IPS-15b (cell line): ENCODE results near the gene CASKIN2.

Experiments
- H3K27me3 ChIP-seq: one replicate; pipeline ENCODE4 v1.6.1; 2013; ENCODE audit warnings: low read length; ENCODE audit not compliant: control insufficient read depth, insufficient read depth
- H3K36me3 ChIP-seq: one replicate; pipeline ENCODE4 v1.6.1; 2013; ENCODE audit warnings: low read length; ENCODE audit not compliant: control insufficient read depth, insufficient read depth
- H3K4me1 ChIP-seq: one replicate; pipeline ENCODE4 v1.6.1; 2013; ENCODE audit warnings: mild to moderate bottlenecking, low read length; ENCODE audit not compliant: control insufficient read depth, insufficient read depth
- H3K4me3 ChIP-seq: one replicate; pipeline ENCODE4 v1.5.1; 2013; ENCODE audit warnings: low read depth, low read length
- H3K9ac ChIP-seq: one replicate; pipeline ENCODE4 v1.6.1; 2013; ENCODE audit warnings: low read depth, mild to moderate bottlenecking, low read length
- H3K9me3 ChIP-seq: one replicate; pipeline ENCODE4 v1.6.1; 2013; ENCODE audit warnings: mild to moderate bottlenecking, low read length; ENCODE audit not compliant: control insufficient read depth, insufficient read depth

Gene CASKIN2

DNA sequence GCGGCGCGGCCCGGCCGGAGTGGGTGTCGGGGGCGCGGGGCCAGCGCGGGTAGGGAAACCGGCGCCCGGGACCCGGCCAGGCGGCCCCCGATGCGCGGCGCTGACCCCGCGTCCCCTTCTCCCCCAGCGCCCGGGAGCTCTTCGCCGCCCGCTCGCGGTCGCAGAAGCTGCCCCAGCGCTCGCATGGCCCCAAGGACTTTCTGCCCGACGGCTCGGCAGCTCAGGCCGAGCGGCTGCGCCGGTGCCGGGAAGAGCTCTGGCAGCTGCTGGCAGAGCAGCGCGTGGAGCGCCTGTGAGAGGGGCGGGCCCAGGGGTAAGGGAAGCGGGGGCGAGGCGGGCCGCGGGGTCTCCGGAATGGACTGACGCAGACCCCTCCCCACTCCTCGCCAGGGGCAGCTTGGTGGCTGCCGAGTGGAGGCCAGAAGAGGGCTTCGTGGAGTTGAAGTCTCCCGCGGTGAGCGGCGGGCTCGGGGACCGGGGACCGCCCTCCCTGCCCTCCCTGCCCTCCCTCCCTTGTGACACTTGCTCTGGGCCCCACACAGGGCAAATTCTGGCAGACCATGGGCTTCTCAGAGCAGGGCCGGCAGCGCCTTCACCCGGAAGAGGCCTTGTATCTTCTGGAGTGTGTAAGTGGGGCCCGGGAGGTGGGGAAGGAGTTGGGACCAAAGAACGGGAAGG, 1.4 kb upstream of the CASKIN2 start:
- peak overlapping the region; percentile 75 for H3K4me3 ChIP-seq
- H3K4me1 ChIP-seq: peaks cover 5% of the 10 kb centered on the region
- H3K27me3 ChIP-seq: no peaks in the 10 kb centered on the region
- no peak overlapping the region for H3K9ac ChIP-seq
- H3K36me3 ChIP-seq: peaks cover 13% of the 10 kb centered on the region
- no peaks in the 10 kb centered on the region for H3K9me3 ChIP-seq

DNA sequence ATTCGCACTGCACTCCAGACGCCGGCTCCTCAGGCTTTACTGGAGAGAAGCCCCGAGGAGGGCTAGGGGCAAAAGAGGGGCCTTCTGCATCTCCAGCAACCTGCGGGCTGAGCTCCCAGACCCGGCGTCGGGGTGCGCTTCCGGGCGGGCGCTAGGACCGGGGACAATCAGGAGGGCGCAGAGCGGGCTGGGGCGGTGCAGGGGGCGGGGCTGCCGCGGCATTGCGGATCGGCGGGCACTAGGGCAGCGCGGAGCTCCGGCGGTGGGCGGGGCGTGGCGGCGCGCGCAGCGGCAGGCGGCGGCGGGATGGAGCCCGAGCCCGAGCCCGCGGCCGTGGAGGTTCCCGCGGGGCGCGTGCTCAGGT, 900 bp upstream of the CASKIN2 start, which contains the start of gene TSEN54:
TSS of gene TSEN54 (plus strand) at position 274 of the 364 bp plus-strand sequence. CDS start at position 307, 33 bp downstream.
- Histone ChIP-seq H3K4me1 (peaks cover 5% of the 10 kb centered on the region), H3K9ac (no peak within 1 kb of the TSS), H3K36me3 (peaks cover 10% of the 10 kb centered on the region)

DNA sequence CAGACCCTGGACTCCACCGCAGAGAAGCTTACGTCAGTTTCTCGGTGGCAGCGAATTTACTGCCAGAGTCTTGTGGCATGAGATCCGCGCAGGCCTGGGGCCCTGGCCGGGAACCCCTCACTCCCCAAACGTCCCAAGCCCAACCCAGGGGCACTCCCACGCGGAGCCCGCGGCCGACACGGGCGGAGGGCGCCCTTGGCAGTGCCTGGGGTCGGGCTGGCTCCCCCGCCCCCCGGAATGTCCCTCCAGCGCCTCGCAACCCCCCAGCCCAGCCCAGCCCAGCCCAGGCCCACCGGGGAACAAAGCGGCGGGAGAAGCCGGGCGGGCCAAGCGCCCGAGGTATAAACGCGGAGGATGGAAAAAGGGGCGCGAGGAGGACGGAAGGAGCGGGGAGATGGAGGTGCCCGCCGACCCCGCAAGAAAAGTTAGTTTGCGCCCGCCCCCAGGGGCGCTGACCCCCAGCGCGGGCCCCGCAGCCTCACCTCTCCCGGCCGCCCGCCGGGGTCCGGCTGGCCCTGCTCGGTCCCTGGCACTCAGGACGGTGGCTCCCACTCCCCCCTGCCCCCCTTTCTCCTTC, 330 bp downstream of the CASKIN2 start:
- Histone ChIP-seq H3K36me3 (peaks cover 8% of the 10 kb centered on the region), H3K4me3 (peak overlapping the region; percentile 97), H3K4me1 (peaks cover 5% of the 10 kb centered on the region), H3K9me3 (no peaks in the 10 kb centered on the region), H3K9ac (peak overlapping the region; percentile 60), H3K27me3 (no peaks in the 10 kb centered on the region)

More for the DNA sequence above, 900 bp upstream of the CASKIN2 start, which contains the start of gene TSEN54:
- Histone ChIP-seq H3K9me3 (no peaks in the 10 kb centered on the region), H3K27me3 (no peaks in the 10 kb centered on the region), H3K4me3 (peak within 1 kb of the TSS; percentile 97)

DNA sequence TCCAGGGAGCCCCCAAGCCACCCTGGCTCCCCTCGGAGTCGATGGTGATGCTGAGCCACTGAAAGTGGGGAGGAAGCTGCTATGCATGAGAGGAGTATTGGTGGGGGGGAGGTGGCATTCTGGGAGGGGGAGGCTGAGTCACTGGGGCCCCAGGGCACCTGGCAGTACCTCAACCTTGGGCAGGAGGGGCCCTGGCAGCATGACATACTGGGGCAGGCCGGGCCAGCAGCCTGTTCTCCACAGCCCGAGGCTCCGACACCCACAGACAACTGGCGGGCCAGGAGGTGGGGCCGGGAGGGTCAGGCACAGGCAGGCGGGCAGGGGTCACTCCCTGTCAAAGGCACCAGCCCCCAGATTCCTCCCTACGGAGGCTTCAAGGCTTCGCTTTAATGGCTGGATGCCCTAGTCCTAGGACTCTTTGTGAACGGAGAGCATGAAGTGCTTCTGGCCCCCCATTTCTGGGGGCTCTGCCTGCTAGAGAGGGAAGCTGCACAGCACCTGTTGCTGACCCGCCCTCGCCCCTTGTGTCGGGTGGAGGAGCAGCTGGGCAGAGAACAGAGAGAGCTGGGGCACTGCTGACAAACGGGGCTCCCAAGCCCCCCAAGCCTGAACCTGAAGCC, 928 bp downstream of the CASKIN2 start:
- H3K9ac ChIP-seq: peak overlapping the region; percentile 60
- no peaks in the 10 kb centered on the region for H3K27me3 ChIP-seq
- peaks cover 5% of the 10 kb centered on the region for H3K4me1 ChIP-seq
- peaks cover 8% of the 10 kb centered on the region for H3K36me3 ChIP-seq
- no peaks in the 10 kb centered on the region for H3K9me3 ChIP-seq
- peak overlapping the region; percentile 97 for H3K4me3 ChIP-seq

DNA sequence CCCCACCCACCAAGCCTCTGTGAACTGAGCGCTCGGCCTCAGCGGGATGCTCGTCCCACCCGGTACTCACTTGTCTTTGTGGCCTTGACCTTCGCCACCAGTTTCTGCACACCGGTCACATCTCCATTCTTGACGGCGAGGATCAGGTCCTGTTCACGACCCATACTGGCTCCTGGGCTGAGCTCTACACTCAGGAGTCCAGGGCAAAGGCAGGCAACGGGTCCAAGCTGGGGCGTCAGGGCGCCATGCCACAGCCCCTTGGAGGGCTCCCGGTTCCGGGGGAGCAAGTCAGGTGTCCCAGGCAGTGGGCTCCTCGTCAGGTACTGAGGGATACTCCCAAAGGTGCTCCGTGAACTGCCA, 1.7 kb downstream of the CASKIN2 start:
- no peak overlapping the region for H3K9ac ChIP-seq

DNA sequence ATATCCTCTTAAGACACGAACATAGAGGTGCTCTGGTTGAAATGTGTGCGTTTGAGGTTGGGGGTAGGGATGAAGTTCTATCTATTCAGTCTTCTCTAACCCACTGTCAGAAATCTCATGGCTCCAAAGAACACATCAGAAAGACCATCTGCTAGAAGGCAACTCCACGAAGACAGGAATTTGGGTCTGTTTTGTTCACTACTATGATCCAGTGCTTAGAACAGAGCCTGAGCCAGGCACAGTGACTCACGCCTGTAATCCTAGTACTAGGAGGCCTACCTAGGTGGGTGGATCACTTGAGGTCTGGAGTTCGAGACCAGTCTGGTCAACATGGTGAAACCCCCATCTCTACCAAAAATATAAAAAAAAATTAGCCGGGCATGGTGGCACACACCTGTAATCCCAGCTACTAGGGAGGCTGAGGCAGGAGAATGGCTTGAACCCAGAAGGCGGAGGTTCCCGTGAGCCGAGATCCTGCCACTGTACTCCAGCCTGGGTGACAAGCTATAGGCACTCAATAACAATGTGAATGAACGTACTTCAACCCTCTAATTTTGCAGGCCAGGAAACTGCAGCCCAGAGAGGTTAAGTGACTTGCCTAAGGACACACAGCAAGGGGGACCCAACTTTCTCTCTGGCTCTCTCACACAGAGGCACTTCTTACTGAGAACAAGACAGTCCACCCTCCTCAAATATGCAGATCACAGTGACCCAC, 2.3 kb downstream of the CASKIN2 start:
- H3K27me3 ChIP-seq: no peaks in the 10 kb centered on the region
- no peak overlapping the region for H3K4me3 ChIP-seq
- no peaks in the 10 kb centered on the region for H3K9me3 ChIP-seq
- H3K36me3 ChIP-seq: peaks cover 12% of the 10 kb centered on the region
- peaks cover 5% of the 10 kb centered on the region for H3K4me1 ChIP-seq
- H3K9ac ChIP-seq: no peak overlapping the region

More for the DNA sequence above, 1.7 kb downstream of the CASKIN2 start:
- Histone ChIP-seq H3K4me3 (peak overlapping the region; percentile 22), H3K9me3 (no peaks in the 10 kb centered on the region), H3K36me3 (peaks cover 12% of the 10 kb centered on the region), H3K4me1 (peaks cover 5% of the 10 kb centered on the region), H3K27me3 (no peaks in the 10 kb centered on the region)

DNA sequence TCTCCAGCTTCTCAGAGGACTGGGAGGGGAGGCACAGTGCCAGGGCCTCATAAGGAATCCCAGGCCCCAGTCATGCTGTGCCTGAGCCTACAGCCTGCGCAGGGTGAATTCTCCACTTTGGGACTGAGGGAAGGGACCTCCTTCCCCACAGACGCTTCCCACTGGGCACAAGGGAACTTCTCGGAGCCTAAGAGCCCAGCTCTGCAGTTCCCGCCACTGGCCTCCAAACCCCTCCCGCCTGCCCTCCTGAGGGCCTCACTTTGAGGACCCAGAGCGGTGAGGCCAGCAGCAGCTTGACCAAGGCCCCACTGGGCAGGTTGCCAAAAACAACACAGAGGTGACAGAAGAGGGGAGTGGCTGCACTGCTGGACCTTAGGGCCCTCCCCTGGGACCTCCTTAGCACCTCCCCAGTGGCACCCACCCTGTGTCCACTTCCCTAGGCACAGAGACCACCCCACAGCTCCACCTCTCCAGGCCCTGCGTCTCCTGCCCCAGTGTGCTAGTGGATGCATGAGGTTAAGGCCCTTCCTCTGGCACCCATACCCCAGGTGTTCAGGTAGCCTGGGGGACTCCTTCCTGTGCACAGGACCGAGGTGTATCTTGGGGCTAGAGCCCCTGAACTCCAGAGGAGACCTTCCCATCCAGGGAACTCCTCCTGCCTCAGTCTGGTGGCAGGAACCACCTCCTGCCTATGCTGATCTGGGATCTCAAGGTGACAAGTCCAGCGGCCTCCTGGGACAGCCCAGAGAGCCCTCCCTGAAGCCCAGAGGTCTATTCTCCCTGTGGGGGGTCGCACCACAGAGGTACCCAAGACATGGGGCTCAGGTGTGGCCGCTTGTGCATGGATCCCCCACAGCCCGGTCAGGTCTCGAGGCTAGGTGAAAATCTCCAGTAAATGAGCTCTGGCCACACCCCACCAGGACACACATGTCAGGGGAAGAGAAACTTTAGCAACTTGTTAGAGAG, 3.4 kb downstream of the CASKIN2 start:
- H3K9ac ChIP-seq: no peak overlapping the region
- no peak overlapping the region for H3K4me3 ChIP-seq
- no peaks in the 10 kb centered on the region for H3K9me3 ChIP-seq
- H3K4me1 ChIP-seq: no peaks in the 10 kb centered on the region
- H3K27me3 ChIP-seq: no peaks in the 10 kb centered on the region
- H3K36me3 ChIP-seq: peaks cover 12% of the 10 kb centered on the region

DNA sequence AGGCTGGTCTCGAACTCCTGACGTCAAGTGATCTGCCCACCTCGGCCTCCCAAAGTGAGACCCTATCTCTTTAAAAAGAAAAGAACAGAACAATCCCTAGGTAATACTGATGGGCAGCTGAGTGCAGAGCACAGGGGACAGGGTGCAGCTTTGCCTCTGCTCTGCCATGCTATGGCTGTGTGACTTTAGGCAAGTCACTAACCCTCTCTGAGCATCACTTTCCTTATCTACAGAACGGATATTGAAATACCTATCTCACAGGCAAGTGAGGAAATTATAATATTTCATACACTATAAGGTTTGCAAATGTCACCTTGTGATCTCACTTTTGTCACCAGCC, 4.1 kb downstream of the CASKIN2 start:
- Histone ChIP-seq H3K4me3 (no peak overlapping the region), H3K9ac (no peak overlapping the region), H3K4me1 (no peaks in the 10 kb centered on the region), H3K36me3 (peaks cover 18% of the 10 kb centered on the region), H3K27me3 (no peaks in the 10 kb centered on the region), H3K9me3 (no peaks in the 10 kb centered on the region)

DNA sequence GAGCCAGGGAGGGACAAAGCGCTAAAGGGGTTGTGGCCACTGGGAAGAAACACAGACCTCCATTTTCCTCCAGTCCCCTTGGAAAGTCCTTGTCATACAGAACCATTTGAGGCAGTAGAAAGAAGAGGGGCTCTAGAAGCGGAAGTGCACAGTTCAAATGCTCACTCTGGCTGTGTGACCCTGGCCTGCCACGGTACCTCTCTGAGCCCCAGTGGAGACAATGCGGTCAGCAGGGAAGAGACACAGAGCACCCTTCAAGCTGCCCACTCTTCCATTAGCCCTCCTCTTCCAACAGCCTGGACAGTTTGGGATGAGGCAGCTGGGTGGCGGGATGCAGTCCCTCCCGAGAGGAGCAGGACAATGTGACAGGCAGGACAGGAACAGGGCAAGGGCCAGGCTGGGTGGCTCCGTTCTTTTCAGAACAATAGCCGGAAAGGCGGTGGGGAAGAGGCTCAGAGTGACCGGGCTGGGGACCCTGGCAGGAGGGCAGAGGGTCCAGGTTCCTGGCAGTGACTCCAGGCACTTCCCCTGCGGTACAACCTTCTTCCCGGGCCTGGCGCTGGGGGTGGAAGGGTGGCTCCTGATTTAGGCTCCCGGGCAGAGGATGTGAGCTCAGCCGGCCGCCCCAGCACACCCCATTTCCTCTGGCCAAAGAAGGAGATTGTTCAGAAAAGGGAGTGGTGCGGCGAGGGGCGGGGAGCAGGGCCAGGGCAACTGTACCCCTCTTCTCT, 5.6 kb downstream of the CASKIN2 start:
- H3K27me3 ChIP-seq: no peaks in the 10 kb centered on the region

DNA sequence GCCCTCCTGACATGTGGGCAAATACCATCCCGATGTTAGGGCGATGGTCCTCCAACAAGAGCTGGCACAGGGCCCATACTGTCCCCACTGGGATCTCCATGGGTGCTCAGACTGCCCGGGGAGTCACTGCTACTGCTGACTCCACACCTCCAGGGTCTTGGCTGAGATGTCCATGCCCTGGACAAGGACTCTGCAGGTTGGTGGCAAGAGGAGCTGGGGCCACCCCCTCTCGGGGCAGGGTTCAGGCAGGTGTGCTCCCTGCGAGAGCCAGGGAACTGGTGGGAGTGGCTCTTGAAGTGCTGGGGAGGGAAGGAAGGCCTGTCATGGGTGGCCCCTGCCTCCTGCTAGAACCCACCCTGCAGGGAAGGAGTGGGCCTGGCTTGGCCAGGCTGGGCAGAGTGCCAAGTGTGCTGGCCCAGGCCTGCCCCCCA, 6.4 kb downstream of the CASKIN2 start:
- Histone ChIP-seq H3K4me1 (no peaks in the 10 kb centered on the region), H3K4me3 (no peak overlapping the region), H3K36me3 (peaks cover 28% of the 10 kb centered on the region), H3K9ac (no peak overlapping the region), H3K9me3 (no peaks in the 10 kb centered on the region), H3K27me3 (no peaks in the 10 kb centered on the region)

More for the DNA sequence above, 5.6 kb downstream of the CASKIN2 start:
- no peaks in the 10 kb centered on the region for H3K4me1 ChIP-seq
- H3K9me3 ChIP-seq: no peaks in the 10 kb centered on the region
- peaks cover 24% of the 10 kb centered on the region for H3K36me3 ChIP-seq
- no peak overlapping the region for H3K9ac ChIP-seq
- H3K4me3 ChIP-seq: no peak overlapping the region
